RKO (cell line): ENCODE results near the gene ADAM11.

Experiments used
- DNase-seq: peaks from one replicate; pipeline ENCODE4 v3.0.0-alpha.2; 2016; ENCODE audit warnings: low spot score

Gene ADAM11

DNA sequence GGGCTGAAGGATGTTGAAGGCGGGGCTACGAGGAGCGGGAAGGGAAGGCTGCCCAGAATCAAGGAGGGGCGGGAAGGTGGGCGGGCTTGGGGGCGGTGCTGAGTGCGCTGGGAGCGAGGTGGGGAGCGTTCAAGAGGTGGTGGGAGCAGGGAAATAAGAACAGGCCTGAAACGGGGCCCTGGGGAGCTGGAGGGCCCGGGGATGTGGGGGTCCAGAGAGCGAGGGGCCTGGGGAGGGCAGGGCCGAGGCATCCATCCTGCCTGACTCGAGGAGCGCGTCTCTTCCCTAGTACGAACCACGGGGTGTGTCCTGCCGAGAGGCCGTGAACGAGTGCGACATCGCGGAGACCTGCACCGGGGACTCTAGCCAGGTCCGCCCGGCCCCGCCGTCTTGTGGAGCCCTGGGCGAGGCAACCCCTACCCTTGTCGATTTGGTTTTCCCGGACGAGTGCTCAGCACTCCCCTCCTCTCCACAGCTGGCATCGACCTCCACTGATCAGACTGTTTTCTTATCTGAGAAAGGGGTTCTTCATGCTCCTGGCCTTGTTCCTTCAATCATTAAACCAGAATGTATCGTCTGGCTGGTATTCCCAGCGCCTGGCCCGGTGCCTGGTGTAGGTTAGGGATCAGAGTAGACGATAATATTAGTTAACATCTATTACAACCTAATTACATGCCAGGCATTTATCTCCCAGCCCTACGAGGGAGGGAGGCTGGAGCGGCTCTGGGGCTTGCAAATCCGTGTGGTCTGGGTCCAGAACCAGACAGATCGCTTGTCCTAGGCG is 17.2 kb downstream of the ADAM11 start:
- peak; percentile 47 for DNase-seq

DNA sequence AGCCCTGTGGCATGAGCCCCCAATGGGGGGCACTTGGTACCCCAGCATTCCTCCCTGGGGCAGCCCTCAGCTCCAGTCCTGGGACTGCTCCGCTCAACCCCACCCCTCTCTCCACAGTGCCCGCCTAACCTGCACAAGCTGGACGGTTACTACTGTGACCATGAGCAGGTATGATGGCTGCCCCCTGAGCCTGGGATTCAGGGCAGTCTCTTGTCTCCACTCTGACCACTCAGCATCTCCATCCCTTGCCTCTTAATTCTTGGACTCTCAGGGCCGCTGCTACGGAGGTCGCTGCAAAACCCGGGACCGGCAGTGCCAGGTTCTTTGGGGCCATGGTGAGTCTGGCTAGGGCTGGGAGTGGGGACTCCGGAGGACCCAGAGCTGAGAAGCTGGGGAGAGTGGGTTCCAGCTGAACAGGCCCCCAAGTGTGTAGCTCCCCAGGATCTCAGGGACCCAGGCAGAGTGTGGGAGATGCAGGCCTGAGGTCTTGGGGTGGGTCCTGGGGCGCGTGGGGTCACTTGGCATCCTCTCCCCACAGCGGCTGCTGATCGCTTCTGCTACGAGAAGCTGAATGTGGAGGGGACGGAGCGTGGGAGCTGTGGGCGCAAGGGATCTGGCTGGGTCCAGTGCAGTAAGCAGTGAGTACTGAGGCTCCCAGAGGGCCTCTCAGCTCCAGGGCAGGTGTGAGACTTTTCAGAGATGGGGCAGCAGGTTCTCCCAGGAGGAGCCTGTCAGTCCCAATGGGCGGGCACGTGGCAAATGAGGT is 18.0 kb downstream of the ADAM11 start:
- no peak for DNase-seq

DNA sequence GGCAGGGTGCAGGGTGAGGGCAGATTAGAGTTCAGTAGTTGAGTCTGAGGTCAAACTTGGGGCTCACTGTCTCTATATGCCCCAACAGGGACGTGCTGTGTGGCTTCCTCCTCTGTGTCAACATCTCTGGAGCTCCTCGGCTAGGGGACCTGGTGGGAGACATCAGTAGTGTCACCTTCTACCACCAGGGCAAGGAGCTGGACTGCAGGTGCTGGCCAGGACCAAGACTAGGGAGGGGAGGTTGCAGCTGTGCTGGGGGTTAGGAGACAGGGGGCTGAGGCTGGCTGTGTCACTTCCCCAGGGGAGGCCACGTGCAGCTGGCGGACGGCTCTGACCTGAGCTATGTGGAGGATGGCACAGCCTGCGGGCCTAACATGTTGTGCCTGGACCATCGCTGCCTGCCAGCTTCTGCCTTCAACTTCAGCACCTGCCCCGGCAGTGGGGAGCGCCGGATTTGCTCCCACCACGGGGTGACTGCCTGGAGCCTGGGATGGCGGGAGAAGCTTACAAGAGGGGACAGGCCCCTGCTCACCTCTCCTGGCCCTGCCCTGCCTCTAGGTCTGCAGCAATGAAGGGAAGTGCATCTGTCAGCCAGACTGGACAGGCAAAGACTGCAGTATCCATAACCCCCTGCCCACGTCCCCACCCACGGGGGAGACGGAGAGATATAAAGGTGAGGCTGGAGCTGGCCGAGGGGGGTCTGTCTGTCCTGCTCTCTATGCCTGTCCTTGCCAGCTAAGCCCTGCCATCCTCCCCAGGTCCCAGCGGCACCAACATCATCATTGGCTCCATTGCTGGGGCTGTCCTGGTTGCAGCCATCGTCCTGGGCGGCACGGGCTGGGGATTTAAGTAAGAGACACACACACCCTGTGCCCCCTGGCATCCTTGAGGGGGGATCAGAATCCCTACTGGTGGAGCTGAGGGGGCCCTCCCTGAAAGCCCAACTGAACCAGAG is 18.9 kb downstream of the ADAM11 start:
- no peak for DNase-seq

DNA sequence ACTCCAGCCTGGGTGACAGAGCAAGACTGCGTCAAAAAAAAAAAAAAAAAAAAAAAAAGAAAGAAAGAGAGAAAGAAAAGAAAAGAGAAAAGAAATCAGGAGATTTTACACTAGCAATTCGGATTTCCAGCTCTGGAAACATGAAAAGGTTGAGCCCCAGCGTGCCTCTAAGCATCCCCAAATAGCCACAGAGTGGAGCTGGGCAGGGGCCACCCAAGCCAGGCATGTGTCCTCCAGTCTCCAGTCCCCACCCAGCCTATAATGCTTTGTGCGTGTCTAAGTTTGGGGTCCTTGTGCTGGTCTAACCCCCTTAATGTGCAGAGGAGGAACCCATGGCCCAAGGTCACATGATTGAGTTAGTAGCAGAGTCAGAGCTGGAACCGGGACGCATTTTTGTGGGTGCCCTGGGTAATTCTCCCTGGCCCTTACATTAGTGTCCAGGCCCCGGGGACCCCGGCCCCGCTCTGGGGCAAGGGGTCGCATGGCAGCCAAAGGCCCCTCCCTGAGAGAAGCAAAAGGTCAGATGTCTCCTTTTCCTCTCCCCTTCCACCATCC is 19.9 kb downstream of the ADAM11 start:
- DNase-seq = no peak

DNA sequence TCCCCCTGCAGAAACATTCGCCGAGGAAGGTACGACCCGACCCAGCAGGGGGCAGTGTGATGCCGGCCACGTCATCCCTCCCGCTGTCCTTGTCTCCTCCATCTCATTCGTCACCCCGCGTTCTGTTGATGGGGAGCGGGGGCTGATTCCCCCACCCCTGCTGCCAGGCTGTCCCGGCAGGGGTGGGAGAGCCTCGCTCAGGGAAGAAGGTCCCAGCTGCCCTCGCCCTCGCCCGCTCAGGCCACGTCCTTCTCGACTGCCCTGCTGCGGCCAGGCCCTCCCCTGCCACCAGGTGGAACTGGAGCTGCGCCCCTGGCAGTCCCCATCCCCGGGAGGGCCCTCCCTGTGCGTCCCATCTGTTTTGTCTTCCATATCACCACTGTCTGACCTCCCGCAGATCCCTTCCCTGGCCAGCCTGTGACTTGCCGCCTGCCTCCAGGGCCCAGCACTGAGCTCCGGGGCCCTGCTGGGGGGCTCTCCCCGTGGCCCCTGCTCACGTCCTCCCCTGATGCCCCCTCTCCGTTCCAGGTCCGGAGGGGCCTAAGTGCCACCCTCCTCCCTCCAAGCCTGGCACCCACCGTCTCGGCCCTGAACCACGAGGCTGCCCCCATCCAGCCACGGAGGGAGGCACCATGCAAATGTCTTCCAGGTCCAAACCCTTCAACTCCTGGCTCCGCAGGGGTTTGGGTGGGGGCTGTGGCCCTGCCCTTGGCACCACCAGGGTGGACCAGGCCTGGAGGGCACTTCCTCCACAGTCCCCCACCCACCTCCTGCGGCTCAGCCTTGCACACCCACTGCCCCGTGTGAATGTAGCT is 20.6 kb downstream of the ADAM11 start:
- peak; percentile 83 for DNase-seq

DNA sequence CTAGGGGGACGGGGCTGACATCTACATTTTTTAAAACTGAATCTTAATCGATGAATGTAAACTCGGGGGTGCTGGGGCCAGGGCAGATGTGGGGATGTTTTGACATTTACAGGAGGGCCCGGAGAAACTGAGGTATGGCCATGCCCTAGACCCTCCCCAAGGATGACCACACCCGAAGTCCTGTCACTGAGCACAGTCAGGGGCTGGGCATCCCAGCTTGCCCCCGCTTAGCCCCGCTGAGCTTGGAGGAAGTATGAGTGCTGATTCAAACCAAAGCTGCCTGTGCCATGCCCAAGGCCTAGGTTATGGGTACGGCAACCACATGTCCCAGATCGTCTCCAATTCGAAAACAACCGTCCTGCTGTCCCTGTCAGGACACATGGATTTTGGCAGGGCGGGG is 21.4 kb downstream of the ADAM11 start:
- no peak for DNase-seq

DNA sequence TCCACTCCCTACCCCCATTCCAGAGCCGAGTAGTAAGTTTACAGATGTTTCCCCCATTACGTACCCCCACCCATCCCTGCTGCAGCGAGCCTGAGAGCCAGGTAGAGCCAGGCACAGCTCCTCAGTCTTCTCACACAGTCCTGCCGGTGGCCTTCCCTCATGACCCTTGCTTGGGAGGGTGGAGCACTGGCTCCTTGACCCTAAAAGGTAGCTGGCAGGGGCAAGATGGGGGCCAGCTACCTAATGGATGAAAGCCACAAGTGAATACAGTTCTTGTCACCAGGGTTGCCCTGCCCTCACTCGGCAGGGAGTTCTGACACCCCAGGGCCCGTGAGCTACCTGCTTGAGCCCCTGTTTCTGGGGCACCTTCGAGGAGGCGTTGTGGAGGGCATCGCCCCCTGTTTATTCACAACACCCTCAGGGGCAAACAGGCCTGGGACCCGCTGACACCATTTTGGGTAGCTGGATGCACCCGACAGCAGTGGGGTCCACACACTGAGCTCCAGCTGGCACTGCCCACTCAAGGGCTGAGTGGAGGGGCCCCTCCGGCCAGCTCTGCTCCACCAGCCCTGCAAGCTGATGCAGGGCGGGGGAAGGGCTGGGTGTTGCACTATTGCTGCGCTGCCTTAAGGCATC is 22.2 kb downstream of the ADAM11 start:
- no peak for DNase-seq

DNA sequence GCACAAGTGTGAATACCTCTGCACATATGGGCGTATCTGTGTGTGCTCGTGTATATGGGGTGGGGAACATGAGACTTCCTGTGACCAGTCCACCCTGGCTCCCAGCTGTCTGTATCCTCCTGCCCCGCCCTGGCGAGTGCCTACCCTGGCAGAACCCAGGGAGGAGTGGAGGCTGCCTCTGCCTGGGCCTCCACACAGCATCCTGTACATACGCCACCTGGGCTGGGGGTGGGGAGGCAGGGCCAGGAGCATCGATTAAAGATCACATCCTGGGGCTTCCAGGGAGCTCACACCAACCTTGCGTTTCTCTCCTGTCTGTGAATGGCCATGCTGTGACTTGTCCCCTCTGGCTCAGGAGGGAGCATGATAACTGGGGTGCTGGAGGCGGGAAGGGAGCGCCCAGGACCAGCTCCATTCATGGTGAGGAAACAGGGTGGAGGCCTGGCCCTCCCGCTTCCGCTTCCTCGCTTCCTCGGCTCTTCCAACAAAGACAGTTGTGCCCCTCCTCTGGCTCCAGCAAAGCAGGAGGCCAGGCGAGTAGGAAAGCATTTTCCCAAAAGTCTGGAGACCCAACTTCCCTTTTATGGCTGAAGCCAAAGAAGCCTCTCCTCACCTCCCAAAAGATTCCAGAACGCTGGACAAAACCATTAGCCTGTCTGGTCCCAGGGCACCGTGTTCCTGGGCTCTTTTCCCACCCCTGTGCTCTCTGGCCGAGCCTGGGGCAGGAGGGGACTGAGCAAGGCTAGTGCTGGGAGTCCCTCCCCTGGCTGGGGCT is 22.9 kb downstream of the ADAM11 start:
- no peak for DNase-seq

DNA sequence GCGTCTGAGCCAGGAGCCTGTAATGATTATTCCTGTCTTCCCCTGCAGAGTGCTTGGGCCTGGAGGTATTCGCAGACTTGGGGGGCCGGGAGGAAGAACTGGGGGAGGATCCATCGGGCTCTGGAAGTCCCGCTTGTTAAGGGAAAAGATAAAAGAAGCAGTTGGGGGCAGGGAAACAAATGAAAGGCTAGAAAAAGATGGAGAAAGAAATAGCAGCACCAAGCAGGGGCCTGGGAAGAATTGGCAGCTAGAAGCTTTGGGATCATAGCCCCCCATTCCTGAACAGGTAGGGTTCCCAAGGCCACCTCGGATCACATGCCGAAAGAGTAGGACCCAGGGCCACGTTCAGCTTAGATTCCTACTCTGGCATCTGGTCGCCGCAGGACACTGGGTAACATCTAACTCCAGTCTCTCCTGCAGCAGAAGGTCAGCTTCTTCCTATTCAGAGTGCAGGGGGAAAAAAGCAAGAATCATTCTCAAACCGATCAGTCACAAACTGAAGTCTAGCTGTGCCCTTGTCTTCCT is 23.6 kb downstream of the ADAM11 start:
- no peak for DNase-seq

DNA sequence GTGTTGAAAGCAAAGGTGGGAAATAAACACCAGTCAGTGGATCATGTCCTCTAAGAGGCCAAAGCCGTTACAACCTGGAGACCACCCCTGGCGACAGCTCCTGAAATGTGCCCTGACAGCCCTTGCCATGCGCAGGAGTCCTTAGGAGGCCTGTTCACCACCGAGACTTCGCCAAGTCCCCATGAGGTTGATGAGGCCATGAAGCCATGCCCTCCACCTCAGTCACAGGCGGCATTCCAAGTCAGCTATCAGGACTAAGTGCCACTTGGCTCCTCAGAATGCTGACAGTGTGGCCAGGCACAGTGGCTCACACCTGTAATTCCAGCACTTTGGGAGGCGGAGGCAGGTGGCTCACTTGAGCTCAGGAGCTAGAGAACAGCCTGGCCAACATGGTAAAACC is 27.1 kb downstream of the ADAM11 start:
- DNase-seq = no peak

DNA sequence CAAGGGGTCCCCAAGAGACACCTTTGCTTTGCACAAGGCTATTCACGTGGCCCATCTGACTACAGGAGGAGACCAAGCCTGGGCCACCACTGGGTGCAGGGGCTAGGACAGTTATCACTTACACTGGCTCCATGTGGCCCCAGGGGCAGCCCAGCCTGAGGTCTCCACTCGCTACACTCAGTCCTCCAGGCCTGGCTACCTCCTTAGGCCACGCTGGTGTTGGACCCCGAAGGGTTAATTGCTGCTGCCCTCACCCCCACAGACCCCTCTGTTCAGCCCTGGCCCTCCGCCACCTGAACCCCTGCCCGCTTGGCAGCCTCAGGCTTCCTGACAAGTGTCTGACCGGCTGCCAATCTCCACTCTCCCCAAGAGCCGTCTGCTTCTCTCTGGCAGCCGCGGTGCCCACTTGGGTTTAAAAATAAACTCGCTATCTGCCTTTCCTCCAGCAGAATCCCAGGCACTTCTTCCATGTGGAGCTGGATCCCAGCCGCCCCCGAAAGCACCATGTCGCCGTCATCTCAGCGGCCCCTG is 27.8 kb downstream of the ADAM11 start:
- DNase-seq = no peak

DNA sequence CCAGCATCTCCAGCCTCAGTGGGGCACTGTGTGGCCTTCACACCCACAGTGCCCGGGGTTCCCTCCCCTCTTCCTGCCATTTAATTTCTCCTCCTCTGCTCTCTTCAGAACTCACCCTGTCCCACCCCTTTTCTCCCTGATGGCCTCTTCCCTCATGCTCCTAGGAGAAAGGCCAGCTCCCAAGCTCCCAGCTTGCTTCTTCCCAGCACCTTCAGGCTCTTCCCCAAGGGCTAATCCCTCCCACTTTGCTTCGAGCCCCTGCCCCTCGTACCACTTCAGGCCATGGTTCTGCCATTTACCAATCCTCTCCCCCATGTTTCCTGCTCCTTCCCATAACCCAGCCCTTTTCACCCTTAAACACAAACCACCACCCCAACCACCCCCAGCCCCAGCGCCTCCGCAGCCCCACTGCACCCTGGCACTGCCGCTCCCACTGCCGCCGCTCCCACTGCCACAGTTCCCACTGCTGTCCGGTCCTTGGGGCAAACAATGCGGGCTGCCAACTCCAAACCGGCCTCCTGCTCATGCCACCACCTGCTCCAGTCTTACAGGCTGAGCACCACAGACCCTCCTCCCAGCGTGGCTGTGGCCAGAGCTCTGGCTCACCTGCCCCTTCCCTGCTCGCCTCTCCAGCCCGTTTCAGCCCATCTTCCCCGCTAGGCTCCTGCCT is 28.6 kb downstream of the ADAM11 start:
- no peak for DNase-seq

DNA sequence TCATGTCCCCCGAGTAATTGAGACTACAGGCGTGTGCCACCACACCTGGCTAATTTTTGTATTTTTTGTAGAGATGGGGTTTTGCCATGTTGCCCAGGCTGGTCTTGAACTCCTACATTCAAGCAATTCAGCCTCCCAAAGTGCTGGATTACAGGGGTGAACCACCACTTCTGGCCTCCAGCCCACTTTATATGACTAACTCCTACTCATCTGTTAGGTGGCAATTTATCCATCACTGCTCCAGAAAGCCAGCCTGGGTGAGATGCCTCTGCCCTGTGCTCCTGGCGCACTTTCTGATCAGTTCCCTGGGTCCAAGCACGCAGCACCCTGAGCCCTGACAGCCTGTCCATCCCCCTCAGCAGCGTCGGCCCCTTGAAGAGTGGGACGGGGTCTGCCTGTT is 29.4 kb downstream of the ADAM11 start:
- peak; percentile 85 for DNase-seq

DNA sequence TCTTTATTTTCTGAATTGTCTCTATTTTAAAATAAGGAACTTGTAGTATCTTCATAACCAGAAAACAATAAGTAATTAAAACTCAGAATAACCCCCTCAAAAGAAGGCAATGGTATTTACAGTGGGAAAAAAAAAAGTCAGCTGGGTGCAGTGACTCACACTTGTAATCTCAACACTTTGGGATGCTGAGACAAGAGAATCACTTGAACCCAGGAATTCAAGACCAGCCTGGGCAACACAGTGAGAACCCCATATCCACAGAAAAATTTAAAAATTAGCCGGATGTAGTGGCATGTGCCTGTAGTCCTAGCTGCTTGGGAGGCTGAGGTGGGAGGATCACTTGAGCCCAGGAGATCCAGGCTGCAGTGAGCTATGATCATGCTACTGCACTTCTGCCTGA is 33.5 kb downstream of the ADAM11 start:
- DNase-seq = peak; percentile 38

DNA sequence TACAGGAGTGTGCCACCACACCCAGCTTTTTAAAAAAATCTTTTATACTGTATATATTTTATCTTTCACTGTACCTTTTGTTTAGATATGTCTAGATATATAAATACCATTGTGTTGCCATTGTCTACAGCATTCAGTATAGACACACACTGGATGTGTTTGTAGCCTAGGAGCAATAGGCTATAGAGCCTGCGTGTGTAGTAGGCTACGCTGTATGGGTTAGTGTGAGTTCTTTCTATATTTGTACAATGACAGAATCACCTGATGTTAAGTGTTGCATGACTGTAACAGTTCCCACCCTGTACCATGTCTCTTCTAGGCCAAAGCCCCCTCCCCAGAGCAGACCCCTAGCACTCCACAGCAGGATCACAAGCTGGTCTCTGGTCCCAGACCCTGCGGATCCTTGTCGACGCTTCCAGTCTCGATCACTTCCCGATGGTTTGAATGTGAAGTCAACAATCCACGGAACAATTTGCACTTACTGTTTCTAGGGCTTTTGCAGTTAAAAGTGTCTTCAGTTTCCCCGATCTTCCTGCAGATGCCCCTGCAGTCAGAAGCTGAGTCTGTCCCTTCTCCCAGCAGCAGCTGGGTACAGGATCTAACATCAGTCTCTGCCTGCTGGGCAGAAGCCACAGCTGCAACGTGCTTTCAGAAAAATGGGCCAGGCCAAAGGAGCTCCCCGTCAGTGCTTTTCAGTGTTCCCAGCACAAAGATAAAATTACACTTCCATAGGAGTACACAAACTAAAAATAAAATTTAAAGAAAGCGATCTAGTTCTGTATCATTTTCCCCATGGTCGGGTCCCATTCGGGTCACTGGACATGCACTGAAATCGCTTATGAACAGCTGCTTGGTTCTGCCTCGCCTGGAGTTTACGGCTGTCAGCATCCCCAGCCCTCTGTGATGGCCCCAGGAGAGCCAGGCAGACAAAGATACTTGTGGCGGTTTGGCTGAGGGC is 35.4 kb downstream of the ADAM11 start:
- DNase-seq = no peak

DNA sequence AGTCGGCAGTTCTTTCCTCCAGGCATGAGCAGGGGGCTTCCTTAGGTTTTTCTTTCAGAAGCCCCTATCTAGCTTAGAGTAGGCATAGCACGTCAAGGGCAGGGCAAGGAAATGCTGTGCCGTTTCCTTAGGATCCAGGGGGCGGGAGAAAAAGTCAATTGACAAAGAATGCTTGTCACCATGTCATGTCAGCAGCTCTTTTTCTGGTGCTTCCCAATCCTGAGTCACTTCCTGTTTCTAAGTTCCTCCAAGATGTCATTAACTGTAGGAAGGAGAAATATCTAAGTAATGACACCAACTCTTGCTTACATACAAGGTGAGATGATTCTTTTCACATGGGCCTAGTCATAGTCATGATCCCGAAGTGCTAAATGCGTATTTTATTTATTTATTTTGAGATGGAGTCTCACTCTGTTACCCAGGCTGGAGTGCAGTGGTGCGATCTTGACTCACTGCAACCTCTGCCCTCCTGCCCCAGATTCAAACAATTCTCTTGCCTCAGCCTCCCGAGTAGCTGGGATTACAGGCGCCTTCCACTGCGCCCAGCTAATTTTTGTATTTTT is 36.1 kb downstream of the ADAM11 start:
- DNase-seq = peak; percentile 100

DNA sequence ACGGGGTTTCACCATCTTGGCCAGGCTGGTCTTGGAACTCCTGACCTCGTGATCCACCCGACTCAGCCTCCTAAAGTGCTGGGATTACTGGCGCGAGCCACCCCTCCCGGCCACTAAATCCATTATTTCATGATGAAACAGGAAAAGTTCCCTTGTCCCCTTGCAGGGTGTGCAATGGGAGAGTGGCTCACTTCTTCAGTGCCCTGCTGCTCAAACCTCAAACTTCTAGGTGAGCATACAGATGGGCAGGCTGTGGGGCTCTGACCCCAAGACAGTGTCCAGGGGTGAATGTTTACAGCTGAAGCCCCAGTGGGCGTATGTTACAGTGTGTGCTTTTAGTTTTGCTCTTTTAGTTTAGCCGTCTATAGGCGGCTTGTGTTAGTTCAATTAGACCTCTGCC is 36.6 kb downstream of the ADAM11 start:
- DNase-seq = peak; percentile 51
